Activated T-cell treated with anti-CD3 and anti-CD28 coated beads for 24 hours (primary cell): ENCODE data around the gene ETV3.

Experiments used
- DNase-seq: peaks from one replicate; pipeline ENCODE4 v3.0.0-alpha.2; 2020; ENCODE audit warnings: low read depth

Gene ETV3

DNA sequence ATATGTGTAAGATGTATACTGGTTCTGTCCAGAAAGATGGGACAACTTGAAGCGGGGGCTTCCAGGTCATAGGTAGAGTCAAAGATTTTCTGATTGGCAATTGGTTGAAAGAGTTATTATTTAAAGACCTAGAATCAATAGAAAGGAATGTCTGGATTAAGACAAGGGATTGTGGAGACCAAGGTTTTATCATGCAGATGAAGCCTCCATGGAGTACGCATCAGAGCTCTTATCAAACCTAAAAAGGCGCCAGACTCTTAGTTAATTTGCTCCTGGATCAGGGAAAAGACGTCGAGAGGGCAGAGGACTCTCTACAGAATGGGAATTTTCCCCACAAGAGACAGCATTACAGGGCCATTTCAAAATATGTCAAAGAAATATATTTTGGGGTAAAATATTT is 23.7 kb upstream of the ETV3 start:
- DNase-seq, result no peak

DNA sequence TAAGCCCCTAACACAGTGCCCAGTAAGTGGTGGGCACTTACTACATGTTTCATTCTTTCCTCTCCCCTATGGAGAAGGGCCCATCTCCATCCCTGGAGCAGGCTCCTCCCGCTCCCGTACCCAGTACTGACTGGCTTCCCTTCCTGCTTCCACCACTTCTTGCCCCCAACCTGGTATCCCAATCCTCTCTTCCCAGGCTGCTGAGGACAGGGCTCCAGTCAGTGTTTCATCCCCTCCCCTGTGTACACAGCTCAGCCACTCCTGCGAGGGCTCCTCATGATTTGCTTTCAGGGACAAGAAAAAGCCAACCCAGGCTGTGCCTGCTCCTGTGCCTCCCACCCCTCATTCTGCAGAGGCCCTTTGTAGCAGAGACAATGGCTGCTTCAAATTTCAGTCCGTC is 20.8 kb upstream of the ETV3 start:
- no peak for DNase-seq

DNA sequence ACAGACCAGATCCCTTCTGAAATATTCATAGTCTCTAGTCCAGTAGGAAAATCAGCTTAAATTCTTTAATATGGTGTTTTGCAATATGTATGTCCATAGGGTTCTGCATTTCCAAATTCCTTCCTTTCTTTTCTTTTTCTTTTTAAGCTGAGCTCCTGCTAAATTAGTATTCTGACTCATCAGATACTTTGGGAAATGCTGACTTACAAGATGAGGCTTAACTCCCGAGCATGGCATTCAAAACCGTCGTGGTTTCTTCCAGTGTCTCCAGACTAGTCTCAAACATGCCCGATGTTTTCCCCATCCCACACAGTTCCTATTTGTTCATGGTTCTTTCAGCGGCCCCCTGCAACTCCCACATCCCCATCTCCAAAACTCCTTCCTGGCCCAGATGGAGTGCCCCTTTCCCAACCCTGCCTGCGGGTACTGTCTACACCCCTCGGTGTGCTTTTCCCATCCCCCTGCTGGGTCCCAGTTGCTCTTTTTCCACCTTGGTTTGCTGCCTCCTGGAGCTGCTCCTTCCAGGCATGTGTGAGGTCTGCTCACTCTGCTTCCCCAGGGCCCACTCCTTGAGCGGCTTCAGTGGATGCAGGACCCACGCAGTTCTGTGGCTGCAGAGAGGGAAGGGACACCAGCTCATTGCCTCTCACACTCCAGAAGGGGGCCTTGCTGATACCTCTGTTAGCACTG is 19.5 kb upstream of the ETV3 start:
- no peak for DNase-seq

DNA sequence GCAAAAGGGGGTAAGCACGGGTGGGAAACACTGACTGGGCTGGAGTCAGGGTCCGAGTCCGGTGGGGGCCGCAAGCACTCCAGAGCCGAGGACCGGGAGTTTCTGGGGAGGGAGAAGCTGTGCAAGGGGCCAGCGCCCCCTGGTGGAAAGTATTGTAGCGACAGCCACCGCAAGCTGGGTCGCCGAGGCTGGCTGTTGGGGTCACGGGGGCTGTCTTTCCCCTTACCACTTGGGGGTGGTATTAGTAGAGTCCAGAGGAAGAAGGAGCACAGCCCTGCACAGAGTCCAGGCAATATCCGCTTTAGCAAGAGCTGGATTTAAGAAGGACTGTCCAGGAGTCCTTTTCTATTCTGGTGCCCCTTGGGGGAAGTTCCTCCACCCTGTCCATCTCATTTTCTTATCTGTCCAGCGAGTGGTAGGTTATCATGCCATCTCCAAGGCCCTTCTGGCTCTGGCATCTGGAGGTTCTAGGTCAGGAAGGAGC is 17.9 kb upstream of the ETV3 start:
- peak; percentile 67 for DNase-seq

DNA sequence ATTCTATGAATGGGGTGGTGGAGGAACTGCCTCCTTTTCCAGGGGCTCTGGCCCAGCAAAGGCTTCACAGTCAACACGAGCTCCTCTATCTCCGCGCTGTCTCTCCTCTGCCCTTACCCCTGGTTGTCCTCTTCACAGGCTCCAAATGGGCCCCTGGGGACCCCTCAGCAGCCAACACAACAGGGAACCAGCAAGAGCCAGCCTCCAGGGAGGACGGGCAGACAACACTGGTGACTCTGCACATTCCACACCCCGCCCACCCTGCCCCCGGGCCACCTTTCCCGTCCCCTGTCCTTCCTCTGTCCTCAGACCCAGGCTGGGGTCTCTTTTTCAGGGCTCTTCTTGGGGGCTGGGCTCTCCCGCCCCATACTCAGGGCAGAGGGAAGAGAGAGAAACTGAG is 17.5 kb upstream of the ETV3 start:
- no peak for DNase-seq

DNA sequence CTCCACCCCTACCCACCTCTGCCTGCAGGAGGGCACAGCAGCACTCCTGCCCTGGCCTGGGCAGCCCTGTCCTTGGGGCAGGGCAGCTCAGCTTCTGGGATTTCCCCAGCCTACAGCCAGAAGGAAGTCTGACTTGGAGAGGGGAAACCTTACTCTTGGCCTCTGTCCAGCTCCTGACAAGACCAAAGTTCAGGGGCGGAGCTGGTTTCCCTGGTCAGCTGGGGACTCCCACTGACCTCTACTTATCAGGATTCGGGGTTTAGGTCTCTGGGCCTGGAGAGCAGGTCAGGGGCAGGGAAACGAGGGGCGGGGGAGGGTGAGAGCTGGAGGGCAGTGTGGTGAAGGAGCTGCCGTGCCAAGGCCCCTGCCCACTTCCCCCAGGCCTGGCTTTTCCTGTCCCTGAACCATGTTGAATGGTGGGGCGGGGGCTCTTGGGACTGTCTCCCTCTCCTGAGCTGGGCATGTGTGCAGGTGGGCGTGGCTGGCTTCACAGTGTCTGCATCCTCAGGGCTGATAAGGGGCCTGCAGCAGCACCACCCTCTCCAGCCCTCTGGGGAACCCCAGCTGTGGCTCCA is 16.8 kb upstream of the ETV3 start:
- DNase-seq, result no peak

DNA sequence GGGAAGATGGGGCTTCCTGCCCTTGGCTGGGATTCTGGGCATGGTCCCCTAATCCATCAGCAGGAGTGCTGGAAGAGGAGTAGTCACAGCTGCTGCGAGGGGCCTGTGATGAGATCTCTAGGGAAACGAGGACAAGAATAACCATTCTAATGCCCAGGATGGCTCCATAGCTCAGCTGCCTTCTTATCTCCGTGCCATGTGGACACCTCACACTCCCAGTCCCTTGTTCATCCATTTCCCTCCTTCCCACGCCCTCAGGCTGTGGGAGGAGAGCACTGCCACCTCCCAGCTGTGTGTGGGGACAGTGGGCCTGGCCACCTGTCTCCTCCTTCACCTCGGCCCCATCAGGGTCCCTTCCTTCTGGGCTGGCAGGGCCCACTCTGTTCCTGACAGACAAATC is 16.1 kb upstream of the ETV3 start:
- DNase-seq, result no peak

DNA sequence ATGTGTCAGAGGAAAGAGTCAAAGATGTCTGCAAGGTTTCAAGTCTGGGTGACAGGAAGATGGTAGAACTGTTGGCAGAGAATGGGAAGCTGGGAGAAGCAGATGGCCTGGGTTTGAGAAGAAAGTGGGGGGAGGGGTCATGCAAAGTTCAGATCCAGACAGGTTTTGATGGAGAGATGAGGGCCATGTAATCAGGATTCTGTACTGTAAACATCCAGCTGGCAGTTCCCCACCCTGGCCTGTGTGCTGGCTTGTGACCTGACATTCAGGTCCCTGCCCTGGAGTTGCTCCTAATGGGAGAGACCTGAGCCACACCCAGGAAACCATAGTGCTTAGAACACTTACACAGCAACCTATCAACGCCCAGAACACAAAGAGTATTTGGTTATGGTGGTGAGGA is 15.6 kb upstream of the ETV3 start:
- DNase-seq, result no peak

DNA sequence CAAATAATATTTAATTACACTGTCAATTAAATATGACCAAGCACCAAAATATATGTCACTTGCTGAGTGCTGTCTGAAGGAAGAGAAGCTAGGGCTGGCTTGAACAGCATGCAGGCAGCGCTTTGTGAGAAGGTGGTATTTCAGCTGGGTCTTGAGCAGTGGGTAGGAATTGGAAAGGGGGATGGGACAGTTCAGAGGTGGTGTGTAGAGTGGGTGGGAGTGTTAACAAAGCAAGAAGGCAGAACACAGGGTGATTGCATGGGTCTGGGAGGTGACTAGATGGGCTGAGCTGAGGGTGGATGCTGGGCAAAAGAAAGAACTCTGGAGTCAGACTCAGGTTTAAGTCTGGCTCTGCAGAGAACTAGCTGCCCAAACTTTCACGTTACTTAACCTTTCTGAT is 14.3 kb upstream of the ETV3 start:
- no peak for DNase-seq

DNA sequence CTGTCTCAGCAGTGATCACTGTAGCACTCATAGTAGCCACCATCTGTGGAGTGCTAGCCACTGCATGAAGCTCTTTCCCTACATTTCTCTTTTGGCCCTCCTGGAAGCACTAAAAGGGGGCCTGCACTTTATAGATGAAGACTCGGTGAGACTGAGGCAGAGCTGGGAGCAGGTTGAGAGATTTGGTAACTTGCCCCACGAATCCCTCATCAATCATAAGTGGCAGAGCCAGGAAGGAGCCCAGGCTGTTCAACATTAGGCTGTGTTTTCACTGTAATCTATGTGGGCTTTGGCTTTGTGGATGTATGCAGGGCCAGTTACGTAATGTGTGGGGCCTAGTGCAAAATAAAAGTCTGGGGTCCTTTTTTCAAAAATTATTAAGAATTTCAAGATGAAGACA is 13.3 kb upstream of the ETV3 start:
- no peak for DNase-seq

DNA sequence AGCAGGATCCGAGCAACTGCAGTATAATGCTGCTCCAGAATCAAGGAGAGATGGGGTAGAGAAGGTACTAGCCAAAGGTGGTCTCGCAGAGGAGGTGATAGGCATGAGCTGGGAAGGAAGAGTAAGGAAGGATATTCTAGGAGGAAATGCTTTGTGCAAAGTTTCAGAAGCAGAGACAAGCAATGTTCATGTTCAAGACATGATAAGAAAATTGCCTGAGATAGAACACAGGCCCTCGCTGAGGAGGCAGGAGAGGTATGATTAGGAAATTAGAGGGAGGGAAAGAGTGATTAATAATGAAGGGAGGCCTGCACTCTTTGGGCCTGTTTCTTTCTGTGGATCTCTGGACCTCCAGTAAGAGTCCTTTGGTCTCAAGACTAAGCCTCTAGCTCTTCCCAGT is 12.9 kb upstream of the ETV3 start:
- no peak for DNase-seq

DNA sequence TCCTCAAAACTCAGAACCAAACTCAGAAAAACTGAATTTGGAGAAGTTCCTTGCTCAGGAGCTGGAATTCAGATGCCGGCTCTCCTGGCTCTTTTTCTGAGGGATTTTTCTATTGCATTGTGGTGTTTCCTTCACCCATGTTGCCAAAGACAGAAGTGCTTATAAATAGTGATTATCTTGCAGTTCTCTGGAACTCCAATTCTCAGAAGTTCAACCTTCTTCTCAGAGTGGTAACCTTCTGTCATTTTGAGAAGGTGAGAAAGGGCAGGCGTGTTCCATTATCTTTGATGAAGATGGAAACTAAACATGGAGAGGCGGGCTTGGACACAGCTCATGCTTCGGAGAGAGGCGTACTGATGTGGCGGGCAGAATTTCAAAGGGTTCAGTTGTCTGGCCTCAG is 12.4 kb upstream of the ETV3 start:
- no peak for DNase-seq

DNA sequence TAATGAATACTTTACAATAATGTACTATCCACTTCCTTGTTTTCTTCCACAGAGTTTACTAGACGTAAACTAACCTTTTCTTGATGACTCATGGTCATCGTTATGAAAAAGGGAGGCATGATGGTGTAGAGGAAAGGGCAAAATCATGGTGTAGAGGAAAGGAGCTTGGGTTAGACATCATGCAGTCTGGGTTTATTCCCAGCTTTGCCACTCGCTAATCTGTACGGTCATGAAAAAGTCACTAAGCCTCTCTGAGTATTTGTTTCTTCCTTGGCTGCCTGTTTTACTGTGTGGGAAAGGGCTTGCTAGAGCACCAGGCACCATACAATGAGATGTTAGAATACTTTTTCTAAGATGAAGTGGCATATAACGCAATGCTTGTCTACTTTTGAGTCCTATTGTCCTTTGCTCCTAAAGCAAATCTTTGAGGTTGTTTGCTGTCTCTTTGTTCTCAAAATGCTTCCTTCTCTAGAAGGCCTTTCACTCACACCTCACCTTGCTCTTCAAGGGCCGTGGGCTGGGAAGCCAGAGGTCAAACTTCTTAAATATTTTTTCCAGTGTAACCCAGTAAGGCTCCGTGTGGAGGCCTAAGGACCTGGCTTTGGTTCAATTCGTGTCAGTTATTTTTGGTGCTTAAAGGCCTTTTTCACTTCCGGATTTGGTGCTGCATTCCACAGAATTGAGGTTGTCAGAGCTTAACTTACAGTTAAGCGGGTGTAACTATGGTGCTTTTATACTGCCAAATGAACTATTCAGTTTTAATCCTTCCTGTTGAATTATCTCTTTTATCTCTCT is 9.9 kb upstream of the ETV3 start:
- DNase-seq, result no peak

DNA sequence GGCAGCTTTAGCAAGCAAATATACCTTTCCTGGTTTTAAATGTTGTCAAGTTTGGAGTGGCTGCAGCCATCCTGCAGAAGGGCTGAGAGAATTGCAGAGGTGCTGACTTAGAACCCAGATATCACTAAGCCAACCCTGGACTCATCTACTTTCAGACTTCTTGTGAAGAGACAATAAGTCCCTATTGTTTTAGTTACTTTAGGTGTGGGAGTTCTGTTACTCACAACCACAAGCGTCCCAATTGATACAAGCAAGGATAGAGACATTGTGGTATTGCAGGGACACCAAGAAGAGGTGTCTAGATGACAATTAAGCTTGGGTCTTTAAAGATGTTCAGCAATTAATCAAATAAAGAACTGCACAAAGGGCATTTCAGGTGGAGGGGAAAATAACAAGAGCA is 8.8 kb upstream of the ETV3 start:
- DNase-seq, result no peak

DNA sequence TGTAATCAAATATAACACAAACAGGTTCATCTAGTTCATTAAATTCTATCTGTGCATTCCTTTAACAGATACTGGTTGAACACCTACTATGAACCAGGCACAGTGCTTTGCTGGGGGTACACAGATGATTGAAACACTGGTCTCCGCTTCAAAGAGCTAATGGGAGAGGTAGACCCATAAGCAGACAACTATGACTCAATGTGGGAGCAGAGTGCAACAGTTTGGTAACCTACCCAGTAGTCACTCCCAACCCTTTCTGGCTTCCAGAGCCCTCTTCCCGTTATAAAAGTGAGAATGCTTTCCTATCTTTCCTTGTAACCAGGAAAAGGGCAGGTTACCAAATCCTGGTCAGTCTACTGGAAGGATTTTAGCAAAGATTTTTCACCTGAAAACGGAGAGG is 8.0 kb upstream of the ETV3 start:
- DNase-seq, result no peak

DNA sequence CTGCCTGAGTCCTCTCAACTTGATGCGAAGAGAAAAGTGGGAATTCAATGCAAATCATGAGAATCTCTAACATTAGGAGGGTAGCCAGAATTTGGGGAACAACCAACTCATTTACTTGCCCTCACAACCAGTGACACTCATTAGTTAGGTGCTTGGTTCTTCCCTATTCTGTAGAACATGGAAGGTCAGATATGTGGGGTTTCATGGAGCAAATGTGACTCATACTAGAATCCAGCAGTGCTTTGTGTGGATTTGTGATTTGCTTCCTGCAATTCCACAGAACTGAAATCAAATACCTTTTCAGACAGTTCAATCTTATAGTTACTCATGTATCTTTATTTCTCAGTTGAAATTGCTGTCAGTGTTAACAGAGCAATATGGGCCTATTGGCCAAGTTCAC is 6.9 kb upstream of the ETV3 start:
- no peak for DNase-seq

DNA sequence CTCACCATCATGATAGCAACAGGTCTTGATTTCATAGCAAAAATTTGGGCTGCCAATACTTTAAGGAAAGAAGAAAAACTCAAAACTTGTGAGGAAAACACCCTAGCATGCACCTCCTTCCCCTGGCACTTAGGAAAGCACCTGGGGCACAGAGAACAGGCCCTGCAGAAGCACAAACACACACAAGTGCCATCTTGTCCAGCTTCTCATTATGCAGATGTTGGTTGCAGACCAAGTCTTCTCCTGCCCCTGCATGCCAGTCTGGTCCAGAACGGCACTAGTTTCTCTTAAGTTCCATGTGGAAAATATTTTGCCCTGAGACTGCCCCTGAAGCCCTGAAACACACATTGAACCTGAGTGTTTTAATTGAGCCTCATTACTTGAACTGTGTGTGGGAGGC is 6.3 kb upstream of the ETV3 start:
- DNase-seq, result no peak

DNA sequence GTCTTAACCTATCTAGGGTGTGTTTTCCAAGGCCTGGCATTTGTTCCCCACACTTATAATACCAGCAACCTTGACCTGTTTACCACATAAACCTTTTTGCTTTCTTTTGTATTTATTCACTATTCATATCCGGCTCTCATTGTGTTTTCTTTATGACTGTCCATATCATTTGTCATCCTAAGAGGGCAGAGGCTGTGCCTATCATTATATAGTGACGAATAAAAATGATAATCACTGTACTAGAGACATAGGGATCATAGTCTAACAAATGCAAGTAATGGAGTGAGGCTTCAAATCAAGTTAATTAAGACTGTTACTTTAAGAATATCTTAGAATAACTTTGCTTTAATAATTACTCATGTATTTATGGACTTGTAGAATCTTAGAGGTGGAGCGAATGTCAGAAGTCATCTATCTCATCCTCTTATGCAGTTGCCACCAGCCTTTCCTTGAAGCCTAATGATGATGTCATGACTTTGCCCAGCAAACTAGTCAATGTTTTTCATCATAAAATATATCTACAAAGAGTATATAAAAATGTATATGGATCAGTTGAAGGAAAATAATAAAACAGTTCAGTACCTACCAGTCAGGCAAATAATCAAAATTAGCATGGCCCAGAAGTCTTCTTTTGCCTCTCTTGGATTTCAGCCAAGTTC is 4.7 kb upstream of the ETV3 start:
- DNase-seq, result no peak

DNA sequence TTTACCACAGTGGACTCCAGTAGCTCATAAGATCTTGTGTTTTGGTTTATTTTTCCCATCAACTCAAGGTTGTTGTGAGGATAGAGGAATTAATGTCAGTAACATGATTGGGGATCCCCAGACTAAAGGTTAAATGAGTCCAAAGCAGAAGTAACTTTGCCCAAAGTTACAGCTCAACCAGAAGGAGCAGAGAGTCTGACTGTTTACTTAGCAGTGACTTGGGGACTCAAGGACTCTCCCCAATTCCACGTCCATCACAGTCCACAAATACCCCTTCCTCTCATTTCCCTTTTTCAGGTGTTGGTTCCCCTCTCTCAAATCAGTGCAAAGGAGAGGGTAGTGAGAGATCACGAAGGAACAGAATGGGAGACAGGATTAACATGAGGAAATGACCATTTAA is 4.0 kb upstream of the ETV3 start:
- DNase-seq, result no peak

DNA sequence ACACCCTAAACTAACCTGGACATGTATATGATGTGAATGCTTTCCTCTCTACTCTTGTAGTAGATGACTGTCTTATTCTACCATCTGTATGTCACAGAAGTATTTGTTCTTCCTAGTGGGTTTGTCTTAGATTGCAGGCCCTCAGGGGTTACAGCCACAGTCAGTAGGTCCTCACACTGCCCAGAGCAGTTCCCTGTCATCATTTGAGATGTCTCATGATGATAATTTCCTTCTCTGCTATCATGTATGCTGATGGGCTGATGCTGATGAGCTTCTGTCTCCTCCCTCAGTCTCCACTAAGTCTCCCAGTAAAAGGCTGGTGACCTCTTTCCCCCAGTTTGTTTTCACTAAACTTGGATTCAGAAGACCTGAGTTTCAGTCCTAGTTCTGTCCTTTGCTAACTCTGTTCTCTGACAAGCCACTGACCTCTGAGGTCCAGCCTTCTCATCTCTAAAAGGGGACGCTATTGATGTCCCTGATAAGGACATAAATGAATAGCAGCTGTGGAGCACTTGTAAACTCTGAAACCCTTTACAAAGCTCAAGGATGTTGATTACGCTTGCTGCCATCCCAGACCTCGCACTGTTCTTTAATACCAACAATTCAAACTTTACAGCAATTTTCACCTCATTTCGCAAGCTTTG is 3.1 kb upstream of the ETV3 start:
- DNase-seq, result no peak

DNA sequence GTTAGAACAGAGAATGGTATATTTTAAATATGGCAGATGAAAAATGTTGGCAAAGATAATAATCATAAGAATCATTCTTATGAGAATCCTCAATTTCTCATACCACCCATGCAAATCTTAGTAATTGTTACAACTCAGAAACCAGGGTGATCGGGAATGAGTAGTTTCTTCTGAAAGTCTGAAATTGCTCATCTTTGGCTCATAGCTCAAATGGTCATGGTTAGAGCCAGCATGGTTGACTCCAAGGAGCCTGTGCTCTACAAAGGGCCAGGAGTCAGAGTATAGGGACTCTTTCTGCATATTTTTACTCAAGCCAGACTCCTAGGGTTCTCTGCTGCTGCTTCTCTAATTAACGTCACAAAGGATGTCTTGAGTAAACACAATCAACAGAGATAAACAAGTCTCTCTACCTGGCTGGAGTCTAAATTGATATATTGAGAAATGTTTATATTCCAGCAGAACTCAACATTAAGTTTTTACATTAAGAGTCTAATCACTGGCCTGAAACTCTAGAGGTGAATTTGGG is 1.9 kb upstream of the ETV3 start:
- peak; percentile 23 for DNase-seq

DNA sequence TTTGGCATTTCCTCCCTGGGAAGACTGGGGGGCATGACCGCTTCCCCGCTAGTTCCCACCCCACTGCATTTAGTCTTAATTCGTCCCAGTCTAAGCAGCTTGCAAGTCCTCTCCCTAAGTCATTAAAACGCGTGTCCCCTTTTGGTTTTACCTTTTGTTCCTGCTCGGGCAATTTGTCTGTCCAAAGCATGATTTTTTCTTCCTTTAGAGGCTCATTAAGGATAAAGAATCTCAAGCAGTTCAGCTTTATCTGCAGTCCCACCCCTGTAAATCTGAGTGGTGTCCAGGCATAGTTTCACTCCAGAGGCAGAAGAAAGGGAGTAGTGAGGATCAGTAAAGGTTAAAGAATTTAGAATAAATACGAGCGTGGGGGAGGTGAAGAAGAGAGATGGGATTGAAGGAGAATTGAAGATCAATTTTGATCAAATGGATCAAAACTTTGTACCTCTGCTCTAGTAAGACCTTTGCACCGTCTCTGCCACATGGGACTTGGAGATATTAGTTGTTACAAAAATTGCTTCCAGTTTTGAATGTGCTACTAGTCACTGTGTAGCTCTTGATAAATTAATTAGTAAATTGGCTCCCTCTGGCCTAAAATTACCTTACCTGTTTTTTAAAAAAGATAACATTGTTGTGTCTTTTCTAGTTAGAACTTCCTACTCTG is 989 bp upstream of the ETV3 start:
- no peak for DNase-seq
